ENCODE results near the gene DUOX2.
"Not testable (repeated sequence)": the region's sequence is repeated elsewhere in the genome, so short reads cannot be mapped to it uniquely, and the experiment has no call there.

The DUOX2 gene

GRCh38 chr15:45075440-45076320 is 38.3 kb downstream of the DUOX2 start:
- DNase-seq (ENCODE audit: low read depth in 2 of 2) = not testable (repeated sequence)

GRCh38 chr15:45073602-45074001 is 40.4 kb downstream of the DUOX2 start:
- not testable (repeated sequence) for DNase-seq (ENCODE audit: low read depth in 2 of 2)

- DNase-seq (ENCODE audit: low read depth in 2 of 2) = not testable (repeated sequence)
Measured at GRCh38 chr15:45069942-45070360, 44.0 kb downstream of the DUOX2 start.

- DNase-seq (ENCODE audit: low read depth in 2 of 2) = no peak
Measured at GRCh38 chr15:45064386-45064785, 49.6 kb downstream of the DUOX2 start.

- not testable (repeated sequence) for DNase-seq (ENCODE audit: low read depth in 2 of 2)
Measured at GRCh38 chr15:45062301-45062700, 51.7 kb downstream of the DUOX2 start.

GRCh38 chr15:45058690-45059675 is 55.0 kb downstream of the DUOX2 start:
- DNase-seq (ENCODE audit: low read depth in 2 of 2) = not testable (repeated sequence)

GRCh38 chr15:45052676-45053075 is 61.3 kb downstream of the DUOX2 start:
- not testable (repeated sequence) for DNase-seq (ENCODE audit: low read depth in 2 of 2)

- DNase-seq (ENCODE audit: low read depth in 2 of 2) = no peak
Measured at GRCh38 chr15:45050587-45050986, 63.4 kb downstream of the DUOX2 start.

GRCh38 chr15:45048794-45049631 is 65.0 kb downstream of the DUOX2 start:
- no peak for DNase-seq (ENCODE audit: low read depth in 2 of 2)

GRCh38 chr15:45048449-45048793 is 65.6 kb downstream of the DUOX2 start:
- not testable (repeated sequence) for DNase-seq (ENCODE audit: low read depth in 2 of 2)

- DNase-seq (ENCODE audit: low read depth in 2 of 2) = not testable (repeated sequence)
Measured at GRCh38 chr15:45044270-45044669, 69.7 kb downstream of the DUOX2 start.

- not testable (repeated sequence) for DNase-seq (ENCODE audit: low read depth in 2 of 2)
Measured at GRCh38 chr15:45042859-45043258, 71.1 kb downstream of the DUOX2 start.

All from stimulated activated CD4-positive, alpha-beta T cell treated with anti-CD3 and anti-CD28 coated beads, Interleukin-4, amount 100 ng/mL, for 48 hours (primary cell).